Lower leg skin (tissue), 3 donors: ENCODE data around the gene AATF.

Experiments
- CTCF ChIP-seq, 3 donors: fragments of 450-650 bp; IDR thresholded peaks; one replicate each; pipeline ENCODE4 v1.5.1; 2016; ENCODE audit warnings: antibody characterized with exemption in 3 of 3, mild to moderate bottlenecking in 3 of 3, moderate library complexity in 2 of 3
- POLR2A ChIP-seq, 2 donors: fragments of 450-650 bp; IDR thresholded peaks; one replicate each; pipeline ENCODE4 v1.6.1; 2016 to 2017; ENCODE audit warnings: antibody characterized with exemption in 2 of 2, mild to moderate bottlenecking in 1 of 2, moderate library complexity in 1 of 2

- TF ChIP-seq CTCF (IDR thresholded peaks at IDR 0.05) = no peak
- TF ChIP-seq POLR2A (IDR thresholded peaks at IDR 0.05) = no peak
These were observed 16.9 kb upstream of the AATF start for GRCh38 chr17:36931697-36932382.
